ENCODE data around the gene ZEB2.

Gene ZEB2

DNA sequence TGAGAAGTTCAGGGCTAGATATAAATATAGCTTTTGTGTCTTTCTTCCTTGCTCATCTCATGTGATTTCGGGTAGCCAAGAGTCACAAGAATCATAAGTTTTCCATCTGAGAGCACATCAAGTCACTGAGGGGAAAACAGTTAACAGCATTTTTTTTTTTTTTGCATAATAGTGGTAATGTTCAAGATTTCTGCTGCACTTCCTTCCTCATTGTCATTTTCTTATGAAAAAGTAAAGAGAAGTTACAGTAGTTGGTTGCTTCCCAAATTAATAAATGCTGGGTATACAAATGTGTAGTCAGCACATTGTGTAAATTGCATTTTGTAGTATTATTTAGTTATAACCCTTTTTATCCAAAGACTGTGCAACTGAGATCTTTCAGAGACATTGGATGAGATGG, 93.6 kb downstream of the ZEB2 start:
- no peak for DNase-seq (ENCODE audit: low read depth, low spot score)

DNA sequence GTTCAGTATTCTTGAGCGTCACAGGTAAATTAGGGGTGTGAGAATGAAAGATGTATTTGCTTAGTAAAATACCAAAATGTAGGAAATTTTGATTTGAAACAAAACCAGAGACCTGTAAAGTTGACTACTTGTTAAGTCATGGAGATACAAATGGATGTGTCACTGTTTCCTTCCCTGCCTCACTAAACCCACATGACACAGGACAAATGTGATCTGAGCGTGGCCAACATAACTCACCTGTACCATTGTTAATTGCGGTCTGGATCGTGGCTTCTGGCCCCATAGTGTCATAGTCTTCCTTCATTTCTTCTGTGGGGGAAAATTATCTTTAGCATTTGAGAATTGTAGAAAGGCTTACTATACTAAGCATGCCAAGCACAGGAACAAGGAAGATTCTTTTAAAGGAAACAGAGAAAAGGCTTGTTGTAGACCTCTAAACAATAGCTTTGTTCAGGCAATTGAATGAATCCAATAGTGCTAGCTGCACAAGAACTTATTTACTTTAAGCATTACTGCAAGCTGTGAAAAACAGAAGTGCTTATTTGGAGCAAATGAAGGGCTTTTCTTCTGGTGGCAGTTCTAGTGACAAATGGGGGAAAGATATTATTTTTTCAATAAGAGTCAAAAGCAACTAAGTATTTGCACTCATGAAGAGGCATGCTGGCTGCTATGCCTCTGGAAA, 95.2 kb downstream of the ZEB2 start:
- DNase-seq (ENCODE audit: low read depth, low spot score) = no peak

- DNase-seq (ENCODE audit: low read depth, low spot score) = no peak
Measured at GRCh38 chr2:144421606-144422510, 98.1 kb downstream of the ZEB2 start.

DNA sequence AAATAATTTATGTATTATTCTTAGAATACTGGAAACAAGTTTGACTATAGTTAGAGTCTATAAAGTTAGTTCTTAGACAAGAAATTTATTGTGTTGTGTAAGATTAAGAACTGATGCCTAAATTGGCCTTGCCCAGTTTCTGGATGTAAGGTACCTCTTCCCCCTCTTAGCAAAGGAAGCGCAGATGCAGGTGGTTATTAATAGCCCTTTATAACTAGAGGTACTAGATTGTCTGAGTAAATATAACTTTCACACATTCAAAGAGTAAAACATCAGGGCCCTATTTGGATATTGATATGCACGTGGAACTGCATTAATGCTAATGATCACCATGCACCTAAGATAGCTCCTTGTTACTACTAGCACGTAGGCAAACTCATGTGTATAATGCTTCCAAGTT, 100.7 kb downstream of the ZEB2 start:
- DNase-seq (ENCODE audit: low read depth, low spot score) = no peak

DNA sequence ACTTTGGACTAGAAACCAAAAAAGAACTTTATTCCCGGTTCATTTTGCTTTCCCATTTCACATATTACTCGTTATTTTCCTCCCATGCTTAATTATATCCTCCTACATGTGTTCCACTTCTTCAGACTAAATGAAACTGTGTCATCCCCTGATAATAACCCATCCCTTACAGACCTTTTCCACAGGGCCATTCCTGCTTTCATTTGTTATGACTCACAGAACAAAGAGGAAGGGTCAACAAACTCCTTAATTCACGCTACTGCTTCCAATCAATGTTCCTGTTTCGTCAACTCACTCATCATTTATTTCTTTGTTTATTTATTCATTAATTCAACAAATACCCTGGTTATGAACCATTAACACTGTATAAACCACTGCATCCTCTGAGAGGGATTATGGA, 104.5 kb downstream of the ZEB2 start:
- no peak for DNase-seq (ENCODE audit: low read depth, low spot score)

- no peak for DNase-seq (ENCODE audit: low read depth, low spot score)
Measured at GRCh38 chr2:144414324-144414845, 105.5 kb downstream of the ZEB2 start.

GRCh38 chr2:144412709-144413108, 107.2 kb downstream of the ZEB2 start:
- no peak for DNase-seq (ENCODE audit: low read depth, low spot score)

GRCh38 chr2:144411473-144411872, 108.4 kb downstream of the ZEB2 start:
- DNase-seq (ENCODE audit: low read depth, low spot score) = no peak

DNA sequence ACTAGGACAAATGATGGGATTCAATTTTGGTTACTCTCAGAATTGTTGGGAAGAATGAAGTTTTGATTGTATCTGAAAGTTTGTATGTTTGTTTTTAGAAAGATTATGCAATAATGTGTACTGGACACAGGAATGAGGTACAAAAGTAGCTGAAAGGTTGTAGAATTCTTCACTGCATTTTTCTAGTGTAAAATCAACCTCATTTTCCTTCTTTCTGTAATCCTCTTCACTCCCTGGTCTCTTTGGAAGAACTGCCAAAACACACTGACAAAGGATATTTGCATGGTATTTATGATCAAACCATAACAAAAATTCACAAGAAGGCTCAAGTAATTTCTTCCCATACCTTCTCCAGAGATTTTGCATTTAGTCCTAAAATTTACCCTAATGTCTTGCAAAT, 110.7 kb downstream of the ZEB2 start:
- DNase-seq (ENCODE audit: low read depth, low spot score) = no peak

GRCh38 chr2:144407262-144407661, 112.7 kb downstream of the ZEB2 start:
- no peak for DNase-seq (ENCODE audit: low read depth, low spot score)

- no peak for DNase-seq (ENCODE audit: low read depth, low spot score)
Measured at GRCh38 chr2:144405982-144406788, 113.7 kb downstream of the ZEB2 start.

DNA sequence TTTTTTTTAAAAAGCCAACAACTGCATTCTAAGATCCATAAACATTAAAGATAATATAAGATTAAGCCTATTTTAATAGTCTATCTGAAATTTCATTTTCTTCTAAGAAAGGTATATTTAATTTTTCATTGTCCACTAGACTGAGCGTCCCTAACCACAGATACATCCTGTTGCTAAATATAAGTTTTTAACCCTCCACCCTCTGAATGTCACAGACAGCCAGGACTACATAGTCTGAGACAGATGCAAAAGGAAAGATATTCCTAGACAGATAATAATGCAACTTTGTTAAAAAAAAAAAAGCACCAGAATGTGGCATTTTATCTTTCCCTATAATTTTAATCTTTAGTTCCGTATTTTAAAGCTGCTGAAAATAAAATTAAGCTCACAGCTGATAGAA, 114.6 kb downstream of the ZEB2 start:
- DNase-seq (ENCODE audit: low read depth, low spot score) = no peak

- no peak for DNase-seq (ENCODE audit: low read depth, low spot score)
Measured at GRCh38 chr2:144404586-144405314, 115.2 kb downstream of the ZEB2 start.

- no peak for DNase-seq (ENCODE audit: low read depth, low spot score)
Measured at GRCh38 chr2:144403933-144404332, 116.0 kb downstream of the ZEB2 start.

DNA sequence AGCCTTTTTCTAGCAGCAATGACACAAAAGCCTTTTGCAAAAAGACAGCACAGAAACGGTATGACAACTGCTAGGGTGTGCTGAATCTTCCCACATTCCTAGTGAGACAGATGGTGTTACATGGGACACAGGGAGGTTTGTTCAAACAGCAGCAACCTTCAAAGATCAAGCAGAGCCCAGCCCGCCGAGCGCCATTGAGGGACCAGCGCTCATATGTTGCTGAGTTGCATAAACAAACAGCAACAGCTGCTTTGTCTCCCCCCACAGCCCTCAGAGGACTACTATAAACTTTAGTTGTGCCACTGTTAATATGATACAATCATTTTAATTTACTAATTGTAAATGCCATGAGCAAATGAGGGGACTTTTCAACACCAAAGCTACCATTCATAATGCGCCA, 117.7 kb downstream of the ZEB2 start:
- DNase-seq (ENCODE audit: low read depth, low spot score) = no peak

DNA sequence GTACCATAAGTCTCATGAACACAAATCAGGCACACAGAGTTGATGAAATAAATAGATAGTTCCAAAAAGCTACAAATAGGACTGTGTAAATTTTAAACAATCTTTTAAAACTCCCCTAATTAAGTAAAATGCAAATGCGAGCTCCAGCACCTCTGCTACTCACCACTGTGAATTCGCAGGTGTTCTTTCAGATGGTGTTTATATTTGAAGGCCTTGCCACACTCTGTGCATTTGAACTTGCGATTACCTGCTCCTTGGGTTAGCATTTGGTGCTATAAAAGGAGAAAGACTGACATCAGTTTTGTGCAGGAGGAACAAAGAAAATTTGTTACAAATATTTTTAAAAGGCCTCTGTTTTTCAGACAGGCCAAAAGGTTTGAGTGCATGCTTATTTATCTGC, 118.9 kb downstream of the ZEB2 start:
- DNase-seq (ENCODE audit: low read depth, low spot score) = no peak

DNA sequence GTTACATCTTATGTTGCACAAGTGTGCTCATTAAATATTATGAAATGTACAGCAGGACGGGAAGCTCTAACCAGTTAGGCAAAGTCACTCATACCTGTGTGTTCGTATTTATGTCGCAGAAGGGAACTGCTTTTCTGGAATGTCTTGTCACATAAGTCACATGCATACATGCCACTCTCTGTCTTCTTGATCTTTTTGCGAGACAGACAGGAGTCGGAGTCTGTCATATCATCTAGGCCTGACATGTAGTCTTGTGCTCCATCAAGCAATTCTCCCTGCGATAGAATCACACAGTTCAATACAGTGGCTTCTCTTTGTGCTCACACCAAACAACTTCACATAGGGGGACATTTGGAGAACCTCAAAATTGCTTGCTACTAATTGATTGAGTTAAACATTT, 123.6 kb downstream of the ZEB2 start:
- no peak for DNase-seq (ENCODE audit: low read depth, low spot score)

DNA sequence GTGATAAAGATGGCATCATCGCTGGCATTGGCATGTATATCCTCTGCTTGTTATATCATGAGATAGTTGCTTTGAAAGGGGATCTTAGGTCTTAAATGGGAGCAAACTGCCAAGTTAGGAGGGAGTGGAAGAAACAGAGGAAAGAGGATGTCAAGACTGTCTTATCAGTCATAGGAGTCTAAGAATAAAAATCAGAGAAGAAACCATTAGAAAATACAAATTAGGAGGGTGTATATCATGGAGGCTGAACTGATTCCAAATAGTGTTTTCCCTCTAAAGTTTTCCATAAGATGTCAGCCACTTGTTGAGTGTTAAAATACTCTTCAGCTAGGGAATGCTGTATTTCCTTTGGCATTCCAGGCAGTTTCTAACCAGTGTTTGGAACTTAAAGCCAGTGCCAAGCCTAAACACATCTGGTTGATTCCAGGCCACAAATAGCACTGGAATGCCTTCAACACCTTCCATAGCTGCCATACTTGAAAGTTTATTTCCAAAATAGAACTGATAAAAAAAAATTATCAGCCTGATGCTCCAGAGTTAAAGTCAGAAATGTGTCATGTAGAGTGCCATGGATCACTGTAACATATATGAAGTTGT, 129.4 kb downstream of the ZEB2 start:
- no peak for DNase-seq (ENCODE audit: low read depth, low spot score)

DNA sequence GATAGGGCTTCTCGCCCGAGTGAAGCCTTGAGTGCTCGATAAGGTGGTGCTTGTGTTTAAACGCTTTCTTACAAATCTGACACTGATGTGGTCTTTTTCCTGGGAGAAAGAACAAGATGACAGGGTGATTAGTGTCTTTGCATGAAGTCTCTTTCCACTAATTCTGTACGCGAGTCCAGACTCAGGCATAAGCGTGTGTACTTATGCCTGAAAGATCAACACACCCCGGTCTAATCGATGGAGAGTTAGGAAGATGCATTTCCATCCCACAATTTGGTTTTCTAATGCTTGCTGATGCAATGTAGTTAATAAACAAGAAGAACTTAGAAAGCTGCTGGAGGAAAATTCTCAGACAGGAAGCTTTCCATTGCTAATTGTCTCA, 130.0 kb downstream of the ZEB2 start:
- DNase-seq (ENCODE audit: low read depth, low spot score) = no peak

- DNase-seq (ENCODE audit: low read depth, low spot score) = no peak
Measured at GRCh38 chr2:144389151-144389929, 130.6 kb downstream of the ZEB2 start.

All from activated CD4-positive, CD25-positive, alpha-beta regulatory T cell treated with anti-CD3 and anti-CD28 coated beads, Interleukin-2, amount 50 U/mL, for 16 hours (primary cell).